Neural cell (in vitro differentiated cells): ENCODE results near the gene WDR70. TPM values are rescaled to one million over a fixed set of nuclear protein-coding genes. Genes with fewer than 3 reads are reported as not detected.

Experiments
- H2AFZ ChIP-seq: fragments of 200-600, 300-800 bp; sonication (generic), shearing (Covaris generic); 2 replicates; pipeline ENCODE4 v1.6.0; 2014; ENCODE audit warnings: low read depth, mild to moderate bottlenecking, antibody characterized with exemption, low read length, moderate library complexity
- H3F3A ChIP-seq: fragments of 200-600 bp; shearing (Covaris generic); 2 replicates; pipeline ENCODE4 v1.6.1; 2016; ENCODE audit warnings: mild to moderate bottlenecking, moderate library complexity, mixed read lengths, antibody characterized with exemption, low read length; ENCODE audit not compliant: insufficient read depth, poor library complexity, severe bottlenecking
- H3K27ac ChIP-seq: fragments of 200-600, 300-800 bp; sonication (generic), shearing (Covaris generic); 2 replicates; pipeline ENCODE4 v1.5.1; 2014; ENCODE audit warnings: mild to moderate bottlenecking, low read length, moderate library complexity
- H3K27me3 ChIP-seq: fragments of 300-800, 200-600 bp; sonication (generic), shearing (Covaris generic); 2 replicates; pipeline ENCODE4 v1.6.0; 2014; ENCODE audit warnings: mild to moderate bottlenecking, low read depth, low read length, moderate library complexity; ENCODE audit not compliant: insufficient read depth
- H3K36me3 ChIP-seq: fragments of 300-800, 200-600 bp; sonication (generic), shearing (Covaris generic); 2 replicates; pipeline ENCODE4 v1.5.1; 2014; ENCODE audit warnings: mild to moderate bottlenecking, antibody characterized with exemption, low read length, moderate library complexity; ENCODE audit not compliant: insufficient read depth
- H3K4me2 ChIP-seq: fragments of 300-800, 200-600 bp; sonication (generic), shearing (Covaris generic); 2 replicates; pipeline ENCODE4 v1.6.0; 2014; ENCODE audit warnings: mild to moderate bottlenecking, low read length
- H3K4me3 ChIP-seq: fragments of 300-800, 200-600 bp; sonication (generic), shearing (Covaris generic); 2 replicates; pipeline ENCODE4 v1.5.1; 2014; ENCODE audit warnings: mild to moderate bottlenecking, low read length, moderate library complexity
- H3K79me2 ChIP-seq: fragments of 200-600 bp; shearing (Covaris generic); replicated peaks from 2 replicates; pipeline ENCODE4 v1.6.0; 2014; ENCODE audit warnings: mild to moderate bottlenecking, low read length, moderate library complexity; ENCODE audit not compliant: insufficient read depth
- H3K9ac ChIP-seq: fragments of 300-800, 200-600 bp; sonication (generic), shearing (Covaris generic); 2 replicates; pipeline ENCODE4 v1.6.1; 2016; ENCODE audit warnings: mild to moderate bottlenecking, low read length, mixed read lengths
- H3K9me2 ChIP-seq: fragments of 200-600 bp; shearing (Covaris generic); 2 replicates; pipeline ENCODE4 v1.6.1; 2016; ENCODE audit warnings: mild to moderate bottlenecking, low read length, mixed read lengths; ENCODE audit not compliant: insufficient read depth
- H3K9me3 ChIP-seq: fragments of 200-600, 300-800 bp; sonication (generic), shearing (Covaris generic); 2 replicates; pipeline ENCODE4 v1.6.1; 2016; ENCODE audit warnings: mild to moderate bottlenecking, mixed run types, low read length, moderate library complexity, mixed read lengths
- H4K20me1 ChIP-seq: fragments of 200-600 bp; shearing (Covaris generic); 2 replicates; pipeline ENCODE4 v1.6.1; 2016; ENCODE audit warnings: mild to moderate bottlenecking, mixed run types; ENCODE audit not compliant: insufficient read depth
- EP300 ChIP-seq: fragments of 450-650 bp; conservative IDR thresholded peaks from 2 replicates; pipeline ENCODE4 v1.6.1; 2014; ENCODE audit warnings: antibody characterized with exemption, mild to moderate bottlenecking, moderate library complexity; ENCODE audit not compliant: poor library complexity, severe bottlenecking
- EZH2 ChIP-seq: fragments of 200-600, 300-800 bp; shearing (Covaris generic), sonication (generic); IDR thresholded peaks from 2 replicates; pipeline ENCODE4 v1.6.1; 2014; ENCODE audit warnings: antibody characterized with exemption, low read length, borderline replicate concordance, mild to moderate bottlenecking; ENCODE audit not compliant: insufficient read depth, poor library complexity, severe bottlenecking
- MXI1 ChIP-seq: fragments of 450-650 bp; conservative IDR thresholded peaks from 2 replicates; pipeline ENCODE4 v1.6.1; 2014; ENCODE audit warnings: antibody characterized with exemption, mild to moderate bottlenecking; ENCODE audit not compliant: poor library complexity, severe bottlenecking
- POLR2AphosphoS5 ChIP-seq: IDR thresholded peaks from 2 replicates; pipeline ENCODE4 v1.6.1; 2012
- RAD21 ChIP-seq: fragments of 450-650 bp; conservative IDR thresholded peaks from 2 replicates; pipeline ENCODE4 v1.6.1; 2014; ENCODE audit warnings: antibody characterized with exemption, mild to moderate bottlenecking, moderate library complexity
- SMC3 ChIP-seq: fragments of 450-650 bp; conservative IDR thresholded peaks from 2 replicates; pipeline ENCODE4 v1.6.1; 2014; ENCODE audit warnings: antibody characterized with exemption, mild to moderate bottlenecking, moderate library complexity; ENCODE audit not compliant: poor library complexity
- TAF1 ChIP-seq: IDR thresholded peaks from 2 replicates; pipeline ENCODE4 v1.6.1; 2012; ENCODE audit warnings: low read depth
- polyA plus RNA-seq: library from polyadenylated mRNA; depleted of rRNA; stranded (reverse); fragments of >200 nt; gene quantifications from 2 replicates; pipeline ENCODE4 v1.2.3, GENCODE V29; 2014
- TF ChIP-seq, protein P1 (sequence below): IDR thresholded peaks from 2 replicates; pipeline ENCODE4 v1.6.1; 2012; ENCODE audit warnings: borderline replicate concordance
- TF ChIP-seq, protein P2 (sequence below): fragments of 450-650 bp; IDR thresholded peaks from 2 replicates; pipeline ENCODE4 v1.5.1; 2014; ENCODE audit warnings: antibody characterized with exemption, mild to moderate bottlenecking, moderate library complexity; ENCODE audit not compliant: poor library complexity, severe bottlenecking

WDR70 gene
- polyA plus RNA-seq, 1 donor from 2014 or later = 40.9 TPM

DNA sequence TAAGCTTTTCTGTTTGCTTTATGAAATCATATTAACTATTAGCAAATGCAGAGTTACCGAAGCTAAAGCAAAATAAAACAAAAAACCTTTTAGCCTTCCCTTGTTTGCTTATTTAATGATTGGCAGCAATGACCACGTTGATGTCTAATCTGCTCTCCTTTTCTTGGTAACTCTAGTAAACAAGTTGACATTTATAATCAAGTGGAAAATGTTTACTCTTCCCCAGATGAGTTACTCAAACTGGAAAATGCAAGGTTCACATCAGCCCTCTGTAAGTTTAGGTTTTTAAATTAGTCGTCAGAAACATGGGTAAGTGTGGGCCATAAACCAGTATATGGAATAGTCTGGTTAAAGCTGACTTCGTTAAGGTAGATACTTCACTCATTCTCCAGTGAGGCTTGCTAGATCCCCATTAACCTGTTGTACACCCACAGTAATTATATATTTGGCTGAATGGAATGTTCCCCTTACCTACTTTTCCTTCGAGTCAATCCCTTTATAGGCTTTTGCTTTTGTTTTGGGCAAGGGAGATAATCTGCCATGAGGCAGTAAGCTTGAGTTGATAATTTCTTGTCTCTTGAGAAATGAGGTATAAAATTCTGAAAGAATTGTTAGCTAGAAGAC, 359.9 kb downstream of the WDR70 start:
- TF ChIP-seq SMC3 (no peak), RAD21 (no peak)
- no peak overlapping the region for H3K4me2 ChIP-seq

DNA sequence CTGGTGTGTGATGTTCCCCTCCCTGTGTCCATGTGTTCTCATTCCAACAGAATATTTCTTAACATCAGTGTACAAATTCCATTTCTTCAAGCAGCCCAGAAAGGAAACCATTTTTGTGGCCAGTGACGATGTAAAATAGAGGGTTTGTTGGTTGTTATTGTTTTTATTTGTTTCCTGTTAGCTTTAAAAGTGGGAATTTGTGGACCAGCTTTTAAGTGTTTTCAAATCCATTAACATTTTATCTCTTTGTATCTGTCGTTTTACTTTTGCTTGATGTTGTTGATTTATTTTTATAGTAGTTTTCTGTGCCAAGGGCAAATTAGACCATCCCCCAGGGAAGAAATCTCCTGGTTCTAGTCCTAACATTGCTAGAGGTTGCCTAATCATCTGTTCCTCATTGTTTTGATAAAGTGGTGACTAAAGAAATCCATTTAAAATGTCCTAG, 360.7 kb downstream of the WDR70 start:
- no peak overlapping the region for H3K4me3 ChIP-seq
- no peaks in the 10 kb centered on the region for H3K9me3 ChIP-seq
- no peaks in the 10 kb centered on the region for H3F3A ChIP-seq
- no peaks in the 10 kb centered on the region for H3K27me3 ChIP-seq
- no peaks in the 10 kb centered on the region for H3K9me2 ChIP-seq
- no peak overlapping the region for H2AFZ ChIP-seq
- H4K20me1 ChIP-seq = no peaks in the 10 kb centered on the region
- H3K9ac ChIP-seq = no peak overlapping the region
- H3K27ac ChIP-seq = no peak overlapping the region
- H3K36me3 ChIP-seq = peaks cover 7% of the 10 kb centered on the region
- TF ChIP-seq POLR2AphosphoS5 (no peak), RAD21 (no peak), EZH2 (no peak), TAF1 (no peak), MXI1 (no peak), SMC3 (no peak), EP300 (no peak)
- TF ChIP-seq, protein P1, sequence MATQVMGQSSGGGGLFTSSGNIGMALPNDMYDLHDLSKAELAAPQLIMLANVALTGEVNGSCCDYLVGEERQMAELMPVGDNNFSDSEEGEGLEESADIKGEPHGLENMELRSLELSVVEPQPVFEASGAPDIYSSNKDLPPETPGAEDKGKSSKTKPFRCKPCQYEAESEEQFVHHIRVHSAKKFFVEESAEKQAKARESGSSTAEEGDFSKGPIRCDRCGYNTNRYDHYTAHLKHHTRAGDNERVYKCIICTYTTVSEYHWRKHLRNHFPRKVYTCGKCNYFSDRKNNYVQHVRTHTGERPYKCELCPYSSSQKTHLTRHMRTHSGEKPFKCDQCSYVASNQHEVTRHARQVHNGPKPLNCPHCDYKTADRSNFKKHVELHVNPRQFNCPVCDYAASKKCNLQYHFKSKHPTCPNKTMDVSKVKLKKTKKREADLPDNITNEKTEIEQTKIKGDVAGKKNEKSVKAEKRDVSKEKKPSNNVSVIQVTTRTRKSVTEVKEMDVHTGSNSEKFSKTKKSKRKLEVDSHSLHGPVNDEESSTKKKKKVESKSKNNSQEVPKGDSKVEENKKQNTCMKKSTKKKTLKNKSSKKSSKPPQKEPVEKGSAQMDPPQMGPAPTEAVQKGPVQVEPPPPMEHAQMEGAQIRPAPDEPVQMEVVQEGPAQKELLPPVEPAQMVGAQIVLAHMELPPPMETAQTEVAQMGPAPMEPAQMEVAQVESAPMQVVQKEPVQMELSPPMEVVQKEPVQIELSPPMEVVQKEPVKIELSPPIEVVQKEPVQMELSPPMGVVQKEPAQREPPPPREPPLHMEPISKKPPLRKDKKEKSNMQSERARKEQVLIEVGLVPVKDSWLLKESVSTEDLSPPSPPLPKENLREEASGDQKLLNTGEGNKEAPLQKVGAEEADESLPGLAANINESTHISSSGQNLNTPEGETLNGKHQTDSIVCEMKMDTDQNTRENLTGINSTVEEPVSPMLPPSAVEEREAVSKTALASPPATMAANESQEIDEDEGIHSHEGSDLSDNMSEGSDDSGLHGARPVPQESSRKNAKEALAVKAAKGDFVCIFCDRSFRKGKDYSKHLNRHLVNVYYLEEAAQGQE = no peak
- no peak overlapping the region for H3K4me2 ChIP-seq
- no peaks in the 10 kb centered on the region for H3K79me2 ChIP-seq

More for the DNA sequence above, 359.9 kb downstream of the WDR70 start:
- Histone ChIP-seq H3K79me2 (no peaks in the 10 kb centered on the region), H3K36me3 (peaks cover 7% of the 10 kb centered on the region), H3K27me3 (no peaks in the 10 kb centered on the region), H3K27ac (no peak overlapping the region), H3K4me3 (no peak overlapping the region), H3K9ac (no peak overlapping the region), H3K9me2 (no peaks in the 10 kb centered on the region), H4K20me1 (no peaks in the 10 kb centered on the region), H3F3A (no peaks in the 10 kb centered on the region), H3K9me3 (no peaks in the 10 kb centered on the region), H2AFZ (no peak overlapping the region)

DNA sequence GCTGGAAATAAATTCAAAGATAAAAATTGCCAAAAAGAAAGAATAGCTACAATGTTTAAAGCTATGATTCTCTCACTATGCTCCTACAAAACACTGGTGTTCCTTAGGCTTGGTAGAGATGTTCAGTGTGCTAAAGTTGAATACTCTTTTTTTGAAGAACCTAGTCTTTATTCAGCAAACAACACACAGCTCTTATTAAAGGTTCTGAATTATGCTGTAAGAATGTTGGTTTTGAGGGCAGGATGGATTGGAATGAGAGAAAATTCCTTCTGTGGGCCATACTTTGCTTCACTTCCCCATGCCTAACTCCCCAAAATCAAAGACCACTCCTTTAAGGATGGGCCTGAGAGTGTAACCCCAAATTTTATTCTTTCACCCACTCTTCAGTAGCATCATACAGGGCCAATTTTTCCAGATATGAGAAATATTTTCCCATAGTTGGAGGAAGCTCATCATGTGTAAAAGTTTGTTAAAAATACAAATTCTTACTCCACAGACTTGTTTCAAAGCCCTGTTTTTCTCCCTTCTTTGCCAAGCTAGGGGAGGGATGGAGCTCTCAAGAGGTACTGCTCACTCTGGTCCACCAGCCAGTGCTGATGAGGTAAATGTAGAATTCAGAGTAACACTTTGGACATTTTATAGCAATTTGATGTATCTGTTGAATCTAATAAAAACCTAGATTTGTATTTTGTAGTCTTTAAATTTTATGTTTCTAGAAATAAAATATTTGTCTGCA, 361.4 kb downstream of the WDR70 start:
- peaks cover 7% of the 10 kb centered on the region for H3K36me3 ChIP-seq
- H3K9me3 ChIP-seq = no peaks in the 10 kb centered on the region
- no peak overlapping the region for H3K4me3 ChIP-seq
- no peak overlapping the region for H3K9ac ChIP-seq
- no peak overlapping the region for H3K4me2 ChIP-seq
- no peak for TF ChIP-seq SMC3
- TF ChIP-seq, protein P2, sequence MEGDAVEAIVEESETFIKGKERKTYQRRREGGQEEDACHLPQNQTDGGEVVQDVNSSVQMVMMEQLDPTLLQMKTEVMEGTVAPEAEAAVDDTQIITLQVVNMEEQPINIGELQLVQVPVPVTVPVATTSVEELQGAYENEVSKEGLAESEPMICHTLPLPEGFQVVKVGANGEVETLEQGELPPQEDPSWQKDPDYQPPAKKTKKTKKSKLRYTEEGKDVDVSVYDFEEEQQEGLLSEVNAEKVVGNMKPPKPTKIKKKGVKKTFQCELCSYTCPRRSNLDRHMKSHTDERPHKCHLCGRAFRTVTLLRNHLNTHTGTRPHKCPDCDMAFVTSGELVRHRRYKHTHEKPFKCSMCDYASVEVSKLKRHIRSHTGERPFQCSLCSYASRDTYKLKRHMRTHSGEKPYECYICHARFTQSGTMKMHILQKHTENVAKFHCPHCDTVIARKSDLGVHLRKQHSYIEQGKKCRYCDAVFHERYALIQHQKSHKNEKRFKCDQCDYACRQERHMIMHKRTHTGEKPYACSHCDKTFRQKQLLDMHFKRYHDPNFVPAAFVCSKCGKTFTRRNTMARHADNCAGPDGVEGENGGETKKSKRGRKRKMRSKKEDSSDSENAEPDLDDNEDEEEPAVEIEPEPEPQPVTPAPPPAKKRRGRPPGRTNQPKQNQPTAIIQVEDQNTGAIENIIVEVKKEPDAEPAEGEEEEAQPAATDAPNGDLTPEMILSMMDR = no peak
- no peak for TF ChIP-seq MXI1
- TF ChIP-seq EZH2 = no peak
- TF ChIP-seq, protein P1 = no peak
- no peak for TF ChIP-seq TAF1
- no peak for TF ChIP-seq POLR2AphosphoS5
- no peak for TF ChIP-seq RAD21
- TF ChIP-seq EP300 = no peak
- no peaks in the 10 kb centered on the region for H3F3A ChIP-seq
- H3K27ac ChIP-seq = no peak overlapping the region
- no peak overlapping the region for H2AFZ ChIP-seq
- H3K27me3 ChIP-seq = no peaks in the 10 kb centered on the region
- H3K9me2 ChIP-seq = no peaks in the 10 kb centered on the region
- no peaks in the 10 kb centered on the region for H4K20me1 ChIP-seq
- no peaks in the 10 kb centered on the region for H3K79me2 ChIP-seq
